ENCODE data around the gene SRD5A1.

Gene SRD5A1

DNA sequence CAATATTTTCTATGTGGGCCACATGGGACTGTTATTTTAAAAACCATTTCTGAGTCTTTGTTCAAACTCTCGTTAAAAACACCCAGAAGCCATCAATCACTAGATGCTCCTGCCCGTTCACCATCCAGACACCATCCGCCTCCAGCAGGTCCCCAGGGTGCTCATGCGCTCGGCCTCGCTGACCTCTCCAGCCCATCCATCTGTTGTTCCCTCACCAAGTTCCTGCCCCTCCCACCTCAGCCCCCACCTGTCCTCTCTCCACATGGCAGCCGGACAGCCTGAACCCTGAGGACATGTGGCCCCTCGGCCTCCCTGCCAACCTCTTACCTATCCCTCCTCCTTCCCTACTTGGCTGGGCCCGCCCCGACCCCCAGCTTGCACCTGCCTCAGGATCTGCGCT, 32.0 kb upstream of the SRD5A1 start:
- ATAC-seq = no peak
- TF ChIP-seq CSDC2 (CRISPR knock-in tag; IDR thresholded peaks at IDR 0.05) (no peak), RARB (CRISPR knock-in tag; IDR thresholded peaks at IDR 0.05) (no peak), ZFP30 (CRISPR knock-in tag; IDR thresholded peaks at IDR 0.05) (no peak), CSRNP3 (CRISPR knock-in tag; IDR thresholded peaks at IDR 0.05) (no peak), ISL1 (CRISPR knock-in tag; IDR thresholded peaks at IDR 0.05) (no peak), TCF4 (CRISPR knock-in tag; IDR thresholded peaks at IDR 0.05; ENCODE audit: borderline replicate concordance) (no peak), ZFP3 (CRISPR knock-in tag; IDR thresholded peaks at IDR 0.05) (no peak), TOX (CRISPR knock-in tag; IDR thresholded peaks at IDR 0.05; ENCODE audit: borderline replicate concordance) (no peak), TSHZ2 (CRISPR knock-in tag; IDR thresholded peaks at IDR 0.05) (no peak), ZNF70 (CRISPR knock-in tag; IDR thresholded peaks at IDR 0.05) (no peak), SNAI2 (CRISPR knock-in tag; IDR thresholded peaks at IDR 0.05) (no peak), BACH2 (CRISPR knock-in tag; IDR thresholded peaks at IDR 0.05; ENCODE audit: borderline replicate concordance) (no peak)
- TF ChIP-seq, protein P1, sequence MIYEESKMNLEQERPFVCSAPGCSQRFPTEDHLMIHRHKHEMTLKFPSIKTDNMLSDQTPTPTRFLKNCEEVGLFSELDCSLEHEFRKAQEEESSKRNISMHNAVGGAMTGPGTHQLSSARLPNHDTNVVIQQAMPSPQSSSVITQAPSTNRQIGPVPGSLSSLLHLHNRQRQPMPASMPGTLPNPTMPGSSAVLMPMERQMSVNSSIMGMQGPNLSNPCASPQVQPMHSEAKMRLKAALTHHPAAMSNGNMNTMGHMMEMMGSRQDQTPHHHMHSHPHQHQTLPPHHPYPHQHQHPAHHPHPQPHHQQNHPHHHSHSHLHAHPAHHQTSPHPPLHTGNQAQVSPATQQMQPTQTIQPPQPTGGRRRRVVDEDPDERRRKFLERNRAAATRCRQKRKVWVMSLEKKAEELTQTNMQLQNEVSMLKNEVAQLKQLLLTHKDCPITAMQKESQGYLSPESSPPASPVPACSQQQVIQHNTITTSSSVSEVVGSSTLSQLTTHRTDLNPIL (CRISPR knock-in tag; IDR thresholded peaks at IDR 0.05; ENCODE audit: low read depth) = no peak

DNA sequence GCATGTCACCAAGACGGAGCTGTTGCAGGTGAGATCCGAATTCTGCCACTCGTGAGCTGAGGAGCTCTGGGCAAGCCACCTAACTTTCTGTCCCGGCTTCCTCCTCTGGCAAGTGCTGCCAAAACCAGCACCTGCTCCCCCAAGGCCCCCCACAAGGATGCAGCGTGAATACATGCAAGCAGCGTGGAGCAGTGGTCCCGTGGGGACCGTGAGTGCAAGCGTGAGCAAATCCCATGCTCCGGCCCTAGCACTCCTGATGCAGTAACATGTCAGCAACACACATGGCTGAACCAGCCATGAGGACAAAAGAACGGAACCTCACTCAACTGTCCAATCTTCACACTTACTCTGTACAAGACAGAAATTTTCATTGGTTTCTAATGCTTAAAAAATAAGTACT, 31.4 kb upstream of the SRD5A1 start:
- no peak for ATAC-seq
- no peak for TF ChIP-seq PPARA (CRISPR knock-in tag; IDR thresholded peaks at IDR 0.05; ENCODE audit: borderline replicate concordance)
- TF ChIP-seq, protein P2, sequence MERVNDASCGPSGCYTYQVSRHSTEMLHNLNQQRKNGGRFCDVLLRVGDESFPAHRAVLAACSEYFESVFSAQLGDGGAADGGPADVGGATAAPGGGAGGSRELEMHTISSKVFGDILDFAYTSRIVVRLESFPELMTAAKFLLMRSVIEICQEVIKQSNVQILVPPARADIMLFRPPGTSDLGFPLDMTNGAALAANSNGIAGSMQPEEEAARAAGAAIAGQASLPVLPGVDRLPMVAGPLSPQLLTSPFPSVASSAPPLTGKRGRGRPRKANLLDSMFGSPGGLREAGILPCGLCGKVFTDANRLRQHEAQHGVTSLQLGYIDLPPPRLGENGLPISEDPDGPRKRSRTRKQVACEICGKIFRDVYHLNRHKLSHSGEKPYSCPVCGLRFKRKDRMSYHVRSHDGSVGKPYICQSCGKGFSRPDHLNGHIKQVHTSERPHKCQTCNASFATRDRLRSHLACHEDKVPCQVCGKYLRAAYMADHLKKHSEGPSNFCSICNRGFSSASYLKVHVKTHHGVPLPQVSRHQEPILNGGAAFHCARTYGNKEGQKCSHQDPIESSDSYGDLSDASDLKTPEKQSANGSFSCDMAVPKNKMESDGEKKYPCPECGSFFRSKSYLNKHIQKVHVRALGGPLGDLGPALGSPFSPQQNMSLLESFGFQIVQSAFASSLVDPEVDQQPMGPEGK (CRISPR knock-in tag; IDR thresholded peaks at IDR 0.05; ENCODE audit: borderline replicate concordance) = no peak
- TF ChIP-seq, protein P3, sequence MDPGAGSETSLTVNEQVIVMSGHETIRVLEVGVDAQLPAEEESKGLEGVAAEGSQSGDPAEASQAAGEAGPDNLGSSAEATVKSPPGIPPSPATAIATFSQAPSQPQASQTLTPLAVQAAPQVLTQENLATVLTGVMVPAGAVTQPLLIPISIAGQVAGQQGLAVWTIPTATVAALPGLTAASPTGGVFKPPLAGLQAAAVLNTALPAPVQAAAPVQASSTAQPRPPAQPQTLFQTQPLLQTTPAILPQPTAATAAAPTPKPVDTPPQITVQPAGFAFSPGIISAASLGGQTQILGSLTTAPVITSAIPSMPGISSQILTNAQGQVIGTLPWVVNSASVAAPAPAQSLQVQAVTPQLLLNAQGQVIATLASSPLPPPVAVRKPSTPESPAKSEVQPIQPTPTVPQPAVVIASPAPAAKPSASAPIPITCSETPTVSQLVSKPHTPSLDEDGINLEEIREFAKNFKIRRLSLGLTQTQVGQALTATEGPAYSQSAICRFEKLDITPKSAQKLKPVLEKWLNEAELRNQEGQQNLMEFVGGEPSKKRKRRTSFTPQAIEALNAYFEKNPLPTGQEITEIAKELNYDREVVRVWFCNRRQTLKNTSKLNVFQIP (CRISPR knock-in tag; IDR thresholded peaks at IDR 0.05; ENCODE audit: borderline replicate concordance, low read depth) = no peak
- no peak for TF ChIP-seq CSRNP3 (CRISPR knock-in tag; IDR thresholded peaks at IDR 0.05)
- no peak for TF ChIP-seq ZNF565 (CRISPR knock-in tag; conservative IDR thresholded peaks at IDR 0.05; ENCODE audit: low read depth)
- TF ChIP-seq ZNF8 (CRISPR knock-in tag; IDR thresholded peaks at IDR 0.05) = no peak
- TF ChIP-seq TOX (CRISPR knock-in tag; IDR thresholded peaks at IDR 0.05; ENCODE audit: borderline replicate concordance) = no peak
- no peak for TF ChIP-seq ESRRG (CRISPR knock-in tag; IDR thresholded peaks at IDR 0.05)
- no peak for TF ChIP-seq TCF4 (CRISPR knock-in tag; IDR thresholded peaks at IDR 0.05; ENCODE audit: borderline replicate concordance)
- TF ChIP-seq GLIS3 (CRISPR knock-in tag; IDR thresholded peaks at IDR 0.05) = no peak
- no peak for TF ChIP-seq ISL1 (CRISPR knock-in tag; IDR thresholded peaks at IDR 0.05)
- TF ChIP-seq TSHZ2 (CRISPR knock-in tag; IDR thresholded peaks at IDR 0.05) = no peak
- no peak for TF ChIP-seq RARB (CRISPR knock-in tag; IDR thresholded peaks at IDR 0.05)

Data from SK-N-SH treated with all-trans-retinoic acid at 6 μM for 48 hours (cell line).